ENCODE results near the gene PAX6. TPM values are rescaled to one million over a fixed set of nuclear protein-coding genes. Genes with fewer than 3 reads are reported as not detected.

Gene PAX6
- total and polyA plus RNA-seq, 9 of the 15 experiments (the other 6 are each of a cell fraction or from before 2014, with no cell fraction given): 1.5 to 10.9 (median 5.3) TPM

DNA sequence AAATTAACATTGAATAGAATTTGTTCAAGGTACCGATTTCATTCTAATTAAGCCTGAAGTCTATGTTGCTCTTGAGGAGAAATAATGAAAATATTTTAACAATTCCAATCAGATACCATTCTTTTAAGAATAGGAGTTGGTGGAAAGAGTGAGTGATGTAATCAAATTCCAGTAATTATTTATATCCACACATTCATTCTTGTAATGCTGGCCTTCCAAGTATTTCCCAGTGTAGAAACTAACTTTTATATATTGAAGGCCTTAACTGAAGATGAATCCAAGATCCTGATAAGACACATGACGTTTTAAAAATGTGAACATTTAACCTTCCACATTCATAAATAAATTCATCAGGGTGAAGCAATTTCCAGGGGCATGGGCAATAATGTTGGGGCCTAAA is 36.6 kb upstream of the PAX6 start:
- H3K9me3 ChIP-seq (replicated peaks; ENCODE audit: control insufficient read depth, insufficient read depth, low read depth, low read length): no peaks in the 10 kb centered on the region
- no peaks in the 10 kb centered on the region for H4K20me1 ChIP-seq (replicated peaks; ENCODE audit: control insufficient read depth, insufficient read depth, low read length)
- no peak overlapping the region for H2AFZ ChIP-seq (ENCODE audit: low read depth, low read length)
- ATAC-seq: no peak
- 0% methylated on average over 2 of the region's 2 CpGs for WGBS (ENCODE audit: insufficient coverage, low coverage, missing lambda C conversion rate)
- H3K36me3 ChIP-seq (ENCODE audit: control insufficient read depth, insufficient read depth, low read length): no peaks in the 10 kb centered on the region
- no peak overlapping the region for H3K9ac ChIP-seq (ENCODE audit: insufficient read depth in 1 of 2, low read depth in 2 of 2, low read length in 2 of 2)
- H3K4me3 ChIP-seq: no peak overlapping the region
- no peaks in the 10 kb centered on the region for H3K27me3 ChIP-seq (ENCODE audit: control insufficient read depth in 2 of 2, insufficient read depth in 2 of 2, low read length in 2 of 2)
- intact Hi-C loops (cut with micrococcal nuclease) (no loop called here), in situ Hi-C loops (cut with MboI) (no loop called here)
- H3K4me1 ChIP-seq (replicated peaks in 1 of 2; ENCODE audit: control insufficient read depth in 2 of 2, insufficient read depth in 2 of 2, low read length in 2 of 2): no peaks in the 10 kb centered on the region
- H3K9me1 ChIP-seq (ENCODE audit: control insufficient read depth, insufficient read depth, low read length): no peaks in the 10 kb centered on the region
- H3K4me2 ChIP-seq (ENCODE audit: insufficient read depth, low read length): no peak overlapping the region
- ChIA-PET POLR2A (no interaction called here), CTCF (ENCODE audit: low intra/inter-chr PET ratio) (no interaction called here)
- no peak for DNase-seq (ENCODE audit: extremely low read depth in 1 of 4, low spot score in 3 of 4)
- no TSS peak for BruUV-seq (replicated peaks)
- no peak overlapping the region for H3K27ac ChIP-seq (ENCODE audit: extremely low read depth, low read depth, low read length)
- TF ChIP-seq FOXM1 (IDR thresholded peaks at IDR 0.05; ENCODE audit: low read depth): no peak
- no peak for TF ChIP-seq FOXM1 (CRISPR knock-in tag; IDR thresholded peaks at IDR 0.05; ENCODE audit: low read depth)
- TF ChIP-seq MEF2D (tag; conservative IDR thresholded peaks at IDR 0.05; ENCODE audit: low read depth): no peak
- TF ChIP-seq GATAD2B (IDR thresholded peaks at IDR 0.05; ENCODE audit: borderline replicate concordance): no peak
- TF ChIP-seq TBL1XR1 (IDR thresholded peaks at IDR 0.05; ENCODE audit: low read length in 2 of 2): no peak
- no peak for TF ChIP-seq DNMT1 (IDR thresholded peaks at IDR 0.05)
- TF ChIP-seq RBM25 (IDR thresholded peaks at IDR 0.05; ENCODE audit: low read depth, low read length, severe bottlenecking): no peak
- no peak for TF ChIP-seq RUNX1 (IDR thresholded peaks at IDR 0.05; ENCODE audit: low read depth)
- no peak for TF ChIP-seq U2AF1 (optimal IDR thresholded peaks at IDR 0.05; ENCODE audit: low read depth, low read length)
- no peak for TF ChIP-seq ARID2 (IDR thresholded peaks at IDR 0.05)
- TF ChIP-seq HMG20B (CRISPR knock-in tag; IDR thresholded peaks at IDR 0.05): no peak
- no peak for TF ChIP-seq POLR2AphosphoS2 (IDR thresholded peaks at IDR 0.05; ENCODE audit: low read length)
- TF ChIP-seq SLC30A9 (CRISPR knock-in tag; IDR thresholded peaks at IDR 0.05): no peak
- TF ChIP-seq, protein P1, sequence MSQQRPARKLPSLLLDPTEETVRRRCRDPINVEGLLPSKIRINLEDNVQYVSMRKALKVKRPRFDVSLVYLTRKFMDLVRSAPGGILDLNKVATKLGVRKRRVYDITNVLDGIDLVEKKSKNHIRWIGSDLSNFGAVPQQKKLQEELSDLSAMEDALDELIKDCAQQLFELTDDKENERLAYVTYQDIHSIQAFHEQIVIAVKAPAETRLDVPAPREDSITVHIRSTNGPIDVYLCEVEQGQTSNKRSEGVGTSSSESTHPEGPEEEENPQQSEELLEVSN (IDR thresholded peaks at IDR 0.05; ENCODE audit: borderline replicate concordance in 1 of 2, extremely low read depth in 1 of 2, insufficient read depth in 1 of 2, insufficient read length in 1 of 2, low read depth in 1 of 2, low read length in 1 of 2, poor library complexity in 1 of 2, severe bottlenecking in 1 of 2): no peak
- no peak for TF ChIP-seq SIRT6 (IDR thresholded peaks at IDR 0.05; ENCODE audit: low read depth, low read length)
- no peak for TF ChIP-seq RFX5 (IDR thresholded peaks at IDR 0.05; ENCODE audit: low read depth, low read length)
- TF ChIP-seq, protein P2, sequence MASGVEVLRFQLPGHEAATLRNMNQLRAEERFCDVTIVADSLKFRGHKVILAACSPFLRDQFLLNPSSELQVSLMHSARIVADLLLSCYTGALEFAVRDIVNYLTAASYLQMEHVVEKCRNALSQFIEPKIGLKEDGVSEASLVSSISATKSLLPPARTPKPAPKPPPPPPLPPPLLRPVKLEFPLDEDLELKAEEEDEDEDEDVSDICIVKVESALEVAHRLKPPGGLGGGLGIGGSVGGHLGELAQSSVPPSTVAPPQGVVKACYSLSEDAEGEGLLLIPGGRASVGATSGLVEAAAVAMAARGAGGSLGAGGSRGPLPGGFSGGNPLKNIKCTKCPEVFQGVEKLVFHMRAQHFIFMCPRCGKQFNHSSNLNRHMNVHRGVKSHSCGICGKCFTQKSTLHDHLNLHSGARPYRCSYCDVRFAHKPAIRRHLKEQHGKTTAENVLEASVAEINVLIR (CRISPR knock-in tag; IDR thresholded peaks at IDR 0.05): no peak
- TF ChIP-seq, protein P3, sequence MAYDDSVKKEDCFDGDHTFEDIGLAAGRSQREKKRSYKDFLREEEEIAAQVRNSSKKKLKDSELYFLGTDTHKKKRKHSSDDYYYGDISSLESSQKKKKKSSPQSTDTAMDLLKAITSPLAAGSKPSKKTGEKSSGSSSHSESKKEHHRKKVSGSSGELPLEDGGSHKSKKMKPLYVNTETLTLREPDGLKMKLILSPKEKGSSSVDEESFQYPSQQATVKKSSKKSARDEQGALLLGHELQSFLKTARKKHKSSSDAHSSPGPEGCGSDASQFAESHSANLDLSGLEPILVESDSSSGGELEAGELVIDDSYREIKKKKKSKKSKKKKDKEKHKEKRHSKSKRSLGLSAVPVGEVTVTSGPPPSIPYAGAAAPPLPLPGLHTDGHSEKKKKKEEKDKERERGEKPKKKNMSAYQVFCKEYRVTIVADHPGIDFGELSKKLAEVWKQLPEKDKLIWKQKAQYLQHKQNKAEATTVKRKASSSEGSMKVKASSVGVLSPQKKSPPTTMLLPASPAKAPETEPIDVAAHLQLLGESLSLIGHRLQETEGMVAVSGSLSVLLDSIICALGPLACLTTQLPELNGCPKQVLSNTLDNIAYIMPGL (CRISPR knock-in tag; IDR thresholded peaks at IDR 0.05): no peak
- TF ChIP-seq, protein P4, sequence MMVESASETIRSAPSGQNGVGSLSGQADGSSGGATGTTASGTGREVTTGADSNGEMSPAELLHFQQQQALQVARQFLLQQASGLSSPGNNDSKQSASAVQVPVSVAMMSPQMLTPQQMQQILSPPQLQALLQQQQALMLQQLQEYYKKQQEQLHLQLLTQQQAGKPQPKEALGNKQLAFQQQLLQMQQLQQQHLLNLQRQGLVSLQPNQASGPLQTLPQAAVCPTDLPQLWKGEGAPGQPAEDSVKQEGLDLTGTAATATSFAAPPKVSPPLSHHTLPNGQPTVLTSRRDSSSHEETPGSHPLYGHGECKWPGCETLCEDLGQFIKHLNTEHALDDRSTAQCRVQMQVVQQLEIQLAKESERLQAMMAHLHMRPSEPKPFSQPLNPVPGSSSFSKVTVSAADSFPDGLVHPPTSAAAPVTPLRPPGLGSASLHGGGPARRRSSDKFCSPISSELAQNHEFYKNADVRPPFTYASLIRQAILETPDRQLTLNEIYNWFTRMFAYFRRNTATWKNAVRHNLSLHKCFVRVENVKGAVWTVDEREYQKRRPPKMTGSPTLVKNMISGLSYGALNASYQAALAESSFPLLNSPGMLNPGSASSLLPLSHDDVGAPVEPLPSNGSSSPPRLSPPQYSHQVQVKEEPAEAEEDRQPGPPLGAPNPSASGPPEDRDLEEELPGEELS (CRISPR knock-in tag; IDR thresholded peaks at IDR 0.05; ENCODE audit: borderline replicate concordance): no peak
- no peak for FAIRE-seq
- no peaks in the 10 kb centered on the region for H3K79me2 ChIP-seq (ENCODE audit: control insufficient read depth, insufficient read depth, low read length)

Data from K562 (cell line).